Kidney epithelial cell (primary cell): ENCODE results near the gene GRIK1. TPM values are rescaled to one million over a fixed set of nuclear protein-coding genes. Genes with fewer than 3 reads are reported as not detected.

Source experiments
- DNase-seq: peaks from one replicate; pipeline ENCODE4 v3.0.0-alpha.2; 2010; ENCODE audit warnings: low read depth
- H3K27me3 ChIP-seq: 2 replicates; pipeline ENCODE4 v1.6.0; 2011; ENCODE audit warnings: low read length; ENCODE audit not compliant: control insufficient read depth, insufficient read depth
- H3K36me3 ChIP-seq: 2 replicates; pipeline ENCODE4 v1.5.1; 2011; ENCODE audit warnings: low read length; ENCODE audit not compliant: control insufficient read depth, insufficient read depth
- H3K4me3 ChIP-seq: 2 replicates; pipeline ENCODE4 v1.5.1; 2011; ENCODE audit warnings: low read depth, mild to moderate bottlenecking, control low read depth, low read length
- CTCF ChIP-seq: IDR thresholded peaks from 2 replicates; pipeline ENCODE4 v1.5.1; 2011; ENCODE audit warnings: mild to moderate bottlenecking, moderate library complexity, low read length, control low read depth, inconsistent platforms; ENCODE audit not compliant: insufficient read depth, poor library complexity, severe bottlenecking
- total RNA-seq: library from RNA; depleted of rRNA; stranded (reverse); fragments of >200 nt; gene quantifications from 2 replicates; pipeline ENCODE4 v1.2.3, GENCODE V29; 2015

The GRIK1 gene
- total RNA-seq, 1 donor from 2014 or later = not detected

- no peak overlapping the region for H3K4me3 ChIP-seq
- TF ChIP-seq CTCF = no peak
- H3K36me3 ChIP-seq = no peaks in the 10 kb centered on the region
- H3K27me3 ChIP-seq = no peaks in the 10 kb centered on the region
- no peak for DNase-seq
These were observed 431.5 kb downstream of the GRIK1 start for GRCh38 chr21:29508301-29508700.

- no peaks in the 10 kb centered on the region for H3K27me3 ChIP-seq
- no peak for TF ChIP-seq CTCF
These were observed 432.8 kb downstream of the GRIK1 start for GRCh38 chr21:29506947-29507346.

GRCh38 chr21:29506214-29506613 lies 433.6 kb downstream of the GRIK1 start:
- no peak overlapping the region for H3K4me3 ChIP-seq
- no peak for TF ChIP-seq CTCF
- no peaks in the 10 kb centered on the region for H3K36me3 ChIP-seq
- DNase-seq = no peak
- no peaks in the 10 kb centered on the region for H3K27me3 ChIP-seq

More at GRCh38 chr21:29506947-29507346, 432.8 kb downstream of the GRIK1 start:
- H3K4me3 ChIP-seq = no peak overlapping the region
- no peak for DNase-seq
- no peaks in the 10 kb centered on the region for H3K36me3 ChIP-seq

- Histone ChIP-seq H3K4me3 (no peak overlapping the region), H3K36me3 (no peaks in the 10 kb centered on the region), H3K27me3 (no peaks in the 10 kb centered on the region)
- peak; percentile 69 for DNase-seq
- no peak for TF ChIP-seq CTCF
These were observed 435.0 kb downstream of the GRIK1 start for GRCh38 chr21:29504751-29505321.

GRCh38 chr21:29501451-29501850 lies 438.3 kb downstream of the GRIK1 start:
- no peaks in the 10 kb centered on the region for H3K36me3 ChIP-seq
- TF ChIP-seq CTCF = no peak
- H3K4me3 ChIP-seq = no peak overlapping the region
- no peak for DNase-seq
- H3K27me3 ChIP-seq = no peaks in the 10 kb centered on the region

- H3K4me3 ChIP-seq = no peak overlapping the region
- H3K27me3 ChIP-seq = no peaks in the 10 kb centered on the region
- no peak for DNase-seq
- TF ChIP-seq CTCF = peak; percentile 49
- H3K36me3 ChIP-seq = no peaks in the 10 kb centered on the region
These were observed 440.0 kb downstream of the GRIK1 start for GRCh38 chr21:29499734-29500343.
